H9 (cell line): Measurements from ENCODE around the gene IL17A. TPM values are rescaled to one million over a fixed set of nuclear protein-coding genes. Genes with fewer than 3 reads are reported as not detected.

Source experiments
- DNase-seq: peaks from one replicate; pipeline ENCODE4 v3.0.0-alpha.2; 2017
- H2AFZ ChIP-seq: one replicate; pipeline ENCODE4 v1.6.1; 2013; ENCODE audit warnings: mild to moderate bottlenecking, low read length, control low read depth, moderate library complexity
- H2AK5ac ChIP-seq: 2 replicates; pipeline ENCODE4 v1.6.1; 2013; ENCODE audit warnings: low read length, control low read depth, mixed read lengths; ENCODE audit not compliant: insufficient read length
- H2BK120ac ChIP-seq: one replicate; pipeline ENCODE4 v1.6.1; 2013; ENCODE audit warnings: low read depth, mild to moderate bottlenecking, low read length, control low read depth, inconsistent platforms; ENCODE audit not compliant: poor library complexity, severe bottlenecking
- H2BK12ac ChIP-seq: 2 replicates; pipeline ENCODE4 v1.6.1; 2013; ENCODE audit warnings: low read length, control low read depth, mixed read lengths, low read depth; ENCODE audit not compliant: insufficient read length
- H2BK15ac ChIP-seq: 2 replicates; pipeline ENCODE4 v1.6.1; 2013; ENCODE audit warnings: low read depth, low read length, control low read depth
- H2BK20ac ChIP-seq: one replicate; pipeline ENCODE4 v1.6.1; 2013; ENCODE audit warnings: low read depth, mild to moderate bottlenecking, low read length, control low read depth, inconsistent platforms; ENCODE audit not compliant: poor library complexity, severe bottlenecking
- H2BK5ac ChIP-seq: 2 replicates; pipeline ENCODE4 v1.6.1; 2013; ENCODE audit warnings: low read length, control low read depth, mixed read lengths; ENCODE audit not compliant: insufficient read length
- H3K14ac ChIP-seq: 2 replicates; pipeline ENCODE4 v1.6.1; 2013; ENCODE audit warnings: low read length, control low read depth; ENCODE audit not compliant: insufficient read depth
- H3K18ac ChIP-seq: 2 replicates; pipeline ENCODE4 v1.6.1; 2013; ENCODE audit warnings: low read depth, mild to moderate bottlenecking, mixed read lengths, low read length, control low read depth; ENCODE audit not compliant: insufficient read length
- H3K23ac ChIP-seq: 2 replicates; pipeline ENCODE4 v1.6.1; 2013; ENCODE audit warnings: low read length, control low read depth, mixed read lengths, low read depth; ENCODE audit not compliant: insufficient read length
- H3K23me2 ChIP-seq: 2 replicates; pipeline ENCODE4 v1.6.1; 2013; ENCODE audit warnings: low read depth, mild to moderate bottlenecking, mixed read lengths, low read length, control low read depth; ENCODE audit not compliant: insufficient read length, poor library complexity, severe bottlenecking
- H3K27ac ChIP-seq: 2 replicates; pipeline ENCODE4 v1.5.1; 2013; ENCODE audit warnings: low read length, control low read depth, mixed read lengths, low read depth; ENCODE audit not compliant: insufficient read length
- H3K27me3 ChIP-seq: 2 replicates; pipeline ENCODE4 v1.6.1; 2013; ENCODE audit warnings: low read length, control low read depth, inconsistent platforms; ENCODE audit not compliant: insufficient read depth
- H3K4ac ChIP-seq: 2 replicates; pipeline ENCODE4 v1.6.1; 2013; ENCODE audit warnings: low read depth, mild to moderate bottlenecking, control low read depth, inconsistent platforms, low read length, moderate library complexity
- H3K4me1 ChIP-seq: 2 replicates; pipeline ENCODE4 v1.6.1; 2013; ENCODE audit warnings: low read length, control low read depth, inconsistent platforms; ENCODE audit not compliant: insufficient read depth
- H3K4me2 ChIP-seq: 2 replicates; pipeline ENCODE4 v1.6.1; 2013; ENCODE audit warnings: low read length, control low read depth, mixed read lengths; ENCODE audit not compliant: insufficient read length, insufficient read depth
- H3K56ac ChIP-seq: 2 replicates; pipeline ENCODE4 v1.6.1; 2013; ENCODE audit warnings: low read depth, mild to moderate bottlenecking, mixed read lengths, low read length, control low read depth; ENCODE audit not compliant: insufficient read length
- H3K79me1 ChIP-seq: 2 replicates; pipeline ENCODE4 v1.6.1; 2013; ENCODE audit warnings: low read depth, mild to moderate bottlenecking, moderate library complexity, low read length, control low read depth, inconsistent platforms; ENCODE audit not compliant: insufficient read depth, poor library complexity, severe bottlenecking
- H3K79me2 ChIP-seq: 2 replicates; pipeline ENCODE4 v1.6.1; 2013; ENCODE audit warnings: low read length, control low read depth, inconsistent platforms; ENCODE audit not compliant: insufficient read depth
- H3K9ac ChIP-seq: 2 replicates; pipeline ENCODE4 v1.6.1; 2013; ENCODE audit warnings: low read length, control low read depth, mixed read lengths; ENCODE audit not compliant: insufficient read length; ENCODE audit errors: extremely low read depth
- H3K9me3 ChIP-seq: one replicate; pipeline ENCODE4 v1.6.1; 2013; ENCODE audit warnings: low read depth, low read length, inconsistent platforms; ENCODE audit not compliant: control insufficient read depth
- H3T11ph ChIP-seq: one replicate; pipeline ENCODE4 v1.6.1; 2013; ENCODE audit warnings: mild to moderate bottlenecking, low read length, control low read depth, inconsistent platforms
- H4K20me1 ChIP-seq: one replicate; pipeline ENCODE4 v1.6.1; 2013; ENCODE audit not compliant: control insufficient read depth, insufficient read length, insufficient read depth
- H4K5ac ChIP-seq: 2 replicates; pipeline ENCODE4 v1.6.1; 2013; ENCODE audit warnings: low read depth, mild to moderate bottlenecking, mixed read lengths, low read length, control low read depth; ENCODE audit not compliant: insufficient read length
- H4K8ac ChIP-seq: replicated peaks from 2 replicates; pipeline ENCODE4 v1.6.1; 2013; ENCODE audit warnings: low read length, control low read depth, mixed read lengths, low read depth; ENCODE audit not compliant: insufficient read length
- H4K91ac ChIP-seq: 2 replicates; pipeline ENCODE4 v1.6.1; 2013; ENCODE audit warnings: low read depth, mild to moderate bottlenecking, moderate library complexity, mixed read lengths, low read length, control low read depth; ENCODE audit not compliant: insufficient read length
- H3K27ac Mint-ChIP-seq, 3 experiments: 2 replicates in 2 of 3; 3 replicates in 1 of 3; pipeline ENCODE4 v1.8.0; 2020 to 2021; ENCODE audit warnings: mixed read lengths in 3 of 3, mild to moderate bottlenecking in 1 of 3, moderate library complexity in 1 of 3
- H3K27me3 Mint-ChIP-seq: 2 replicates; pipeline ENCODE4 v1.8.0; 2021; ENCODE audit warnings: low read depth, mild to moderate bottlenecking, moderate library complexity, mixed read lengths
- H3K36me3 Mint-ChIP-seq, 3 experiments: 2 replicates in 2 of 3; 3 replicates in 1 of 3; pipeline ENCODE4 v1.8.0; 2020 to 2021; ENCODE audit warnings: low read depth in 3 of 3, mixed read lengths in 3 of 3; ENCODE audit not compliant: insufficient read depth in 1 of 3
- H3K4me1 Mint-ChIP-seq, 2 experiments: 2 replicates each; pipeline ENCODE4 v1.8.0; 2020; ENCODE audit warnings: mixed read lengths in 2 of 2
- H3K4me3 Mint-ChIP-seq, 2 experiments: 2 replicates in 1 of 2; 3 replicates in 1 of 2; pipeline ENCODE4 v1.8.0; 2020 to 2021; ENCODE audit warnings: mild to moderate bottlenecking in 2 of 2, mixed read lengths in 2 of 2, moderate library complexity in 1 of 2
- H3K9me3 Mint-ChIP-seq, 2 experiments: 2 replicates in 1 of 2; 3 replicates in 1 of 2; pipeline ENCODE4 v1.8.0; 2020; ENCODE audit warnings: mild to moderate bottlenecking in 2 of 2, mixed read lengths in 2 of 2, moderate library complexity in 1 of 2
- WGBS: extraction: QIAGEN DNeasy Blood & Tissue Kit; methylation state at CpG from one replicate; pipeline ENCODE4 v1.1.7; 2013; ENCODE audit warnings: missing lambda C conversion rate, low lambda C conversion rate, mixed read lengths; ENCODE audit not compliant: insufficient read length; ENCODE audit errors: extremely low coverage; 5-methylcytosine and 5-hydroxymethylcytosine counted together
- total RNA-seq: library from RNA; stranded (reverse); gene quantifications from 2 replicates; pipeline ENCODE4 v1.2.1, GENCODE V29; 2021
- TF ChIP-seq, protein P1 (sequence below): fragments of 200-600 bp; sonication (generic); conservative IDR thresholded peaks from 3 replicates; pipeline ENCODE4 v1.8.0; 2021; ENCODE audit warnings: antibody characterized with exemption, mild to moderate bottlenecking

Gene IL17A
- total RNA-seq, 1 experiment from 2014 or later = not detected

DNA sequence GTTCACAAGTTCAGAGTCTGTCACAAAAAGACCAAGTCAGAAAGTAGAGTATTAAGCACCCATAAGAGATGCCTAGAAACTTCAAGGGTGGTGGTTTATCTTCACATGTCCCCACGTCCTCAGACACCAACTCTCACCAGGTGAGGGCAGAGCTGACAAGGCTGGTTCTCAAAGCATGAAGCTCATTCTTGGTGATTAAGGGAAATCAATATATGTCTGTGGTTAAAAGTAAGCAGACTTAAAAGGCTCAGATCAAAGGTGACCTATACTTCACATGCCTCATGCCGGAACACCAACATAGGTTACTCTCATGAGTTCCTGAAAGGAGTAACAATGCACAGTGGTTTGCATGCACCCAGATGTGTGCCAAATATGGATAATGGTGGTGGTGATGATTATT lies 27.0 kb downstream of the IL17A start:
- no peak overlapping the region for H3K23ac ChIP-seq
- H4K8ac ChIP-seq = no peak overlapping the region
- H4K5ac ChIP-seq = no peak overlapping the region
- H3K4me1 ChIP-seq = no peaks in the 10 kb centered on the region
- H2BK120ac ChIP-seq = no peak overlapping the region
- no peak for DNase-seq
- H3K4me1 Mint-ChIP-seq = peaks cover 7 to 9% of the 10 kb centered on the region in 2 experiments; a peak in 3 of 4 replicates
- H4K91ac ChIP-seq = no peak overlapping the region
- no peak overlapping the region for H3K18ac ChIP-seq
- H3K79me2 ChIP-seq = no peaks in the 10 kb centered on the region
- no peaks in the 10 kb centered on the region for H3K23me2 ChIP-seq
- no peak overlapping the region for H3K14ac ChIP-seq
- no peaks in the 10 kb centered on the region for H4K20me1 ChIP-seq
- H3K27ac ChIP-seq = no peak overlapping the region
- peak overlapping the region; percentile 35 for H2AK5ac ChIP-seq
- no peak overlapping the region for H2BK12ac ChIP-seq
- no peak overlapping the region for H3K56ac ChIP-seq
- no peak overlapping the region for H2BK5ac ChIP-seq
- H3K4me2 ChIP-seq = no peak overlapping the region
- H3K27ac Mint-ChIP-seq = no peak overlapping the region
- TF ChIP-seq, protein P1, sequence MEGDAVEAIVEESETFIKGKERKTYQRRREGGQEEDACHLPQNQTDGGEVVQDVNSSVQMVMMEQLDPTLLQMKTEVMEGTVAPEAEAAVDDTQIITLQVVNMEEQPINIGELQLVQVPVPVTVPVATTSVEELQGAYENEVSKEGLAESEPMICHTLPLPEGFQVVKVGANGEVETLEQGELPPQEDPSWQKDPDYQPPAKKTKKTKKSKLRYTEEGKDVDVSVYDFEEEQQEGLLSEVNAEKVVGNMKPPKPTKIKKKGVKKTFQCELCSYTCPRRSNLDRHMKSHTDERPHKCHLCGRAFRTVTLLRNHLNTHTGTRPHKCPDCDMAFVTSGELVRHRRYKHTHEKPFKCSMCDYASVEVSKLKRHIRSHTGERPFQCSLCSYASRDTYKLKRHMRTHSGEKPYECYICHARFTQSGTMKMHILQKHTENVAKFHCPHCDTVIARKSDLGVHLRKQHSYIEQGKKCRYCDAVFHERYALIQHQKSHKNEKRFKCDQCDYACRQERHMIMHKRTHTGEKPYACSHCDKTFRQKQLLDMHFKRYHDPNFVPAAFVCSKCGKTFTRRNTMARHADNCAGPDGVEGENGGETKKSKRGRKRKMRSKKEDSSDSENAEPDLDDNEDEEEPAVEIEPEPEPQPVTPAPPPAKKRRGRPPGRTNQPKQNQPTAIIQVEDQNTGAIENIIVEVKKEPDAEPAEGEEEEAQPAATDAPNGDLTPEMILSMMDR = no peak; the same call in 2 of the 3 replicates
- H3K79me1 ChIP-seq = no peaks in the 10 kb centered on the region
- no peak overlapping the region for H3K4me3 Mint-ChIP-seq
- no peaks in the 10 kb centered on the region for H3K36me3 Mint-ChIP-seq
- H3K9me3 Mint-ChIP-seq = no peaks in the 10 kb centered on the region
- no peaks in the 10 kb centered on the region for H3K9me3 ChIP-seq
- H2AFZ ChIP-seq = no peak overlapping the region
- H3K4ac ChIP-seq = no peak overlapping the region
- H2BK20ac ChIP-seq = no peak overlapping the region
- no peak overlapping the region for H3T11ph ChIP-seq
- H3K27me3 Mint-ChIP-seq = no peaks in the 10 kb centered on the region; the same call in 1 of the 2 replicates
- H3K27me3 ChIP-seq = no peaks in the 10 kb centered on the region
- H2BK15ac ChIP-seq = no peak overlapping the region
- WGBS = no CpG with 5 or more reads among the region's 2 CpGs
- H3K9ac ChIP-seq = no peak overlapping the region
